GM19324 (cell line): ENCODE results near the gene ADI1.

Source experiments
- ATAC-seq: cut with Tn5 transposase; IDR thresholded peaks from one replicate; pipeline ENCODE4 v1.9.1; 2021; ENCODE audit warnings: mild to moderate bottlenecking, moderate library complexity; ENCODE audit not compliant: unreplicated experiment, low FRiP score

Gene ADI1

DNA sequence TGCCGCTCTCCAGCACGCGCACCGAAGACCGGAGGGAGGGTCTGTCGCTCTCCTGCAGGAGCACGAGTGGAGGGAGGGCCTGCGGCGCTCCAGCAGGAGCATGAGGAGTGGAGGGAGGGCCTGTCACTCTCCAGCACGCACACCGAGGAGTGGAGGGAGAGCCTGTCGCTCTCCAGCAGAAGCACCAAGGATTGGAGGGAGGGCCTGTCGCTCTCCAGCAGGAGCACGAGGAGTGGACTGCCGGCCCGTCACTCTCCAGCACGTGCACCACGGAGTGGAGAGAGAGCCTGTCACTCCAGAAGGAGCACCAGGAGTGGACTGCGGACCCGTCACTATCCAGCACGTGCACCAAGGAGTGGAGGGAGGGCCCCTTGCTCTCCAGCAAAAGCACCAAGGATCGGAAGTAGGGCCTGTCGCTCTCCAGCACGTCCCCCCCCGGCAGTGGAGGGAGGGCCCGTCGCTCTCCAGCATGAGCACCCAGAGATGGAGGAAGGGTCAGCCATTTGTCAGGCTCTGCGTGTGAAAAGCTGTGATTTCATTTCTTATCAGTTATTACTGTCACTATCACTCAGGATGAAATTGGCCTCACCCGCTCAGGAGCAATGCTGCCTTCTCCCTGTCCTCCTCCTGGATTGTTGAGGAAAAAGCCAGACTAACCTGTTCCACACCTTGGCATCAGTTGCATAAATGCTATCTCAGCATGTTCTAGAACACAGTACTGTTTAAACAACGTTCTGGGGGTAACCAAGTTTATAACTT, 35.9 kb downstream of the ADI1 start:
- ATAC-seq, result no peak

GRCh38 chr2:3482363-3482821, 36.9 kb downstream of the ADI1 start:
- no peak for ATAC-seq

- ATAC-seq, result no peak
Measured at GRCh38 chr2:3481736-3482362, 37.5 kb downstream of the ADI1 start.

- no peak for ATAC-seq
Measured at GRCh38 chr2:3481011-3481400, 38.3 kb downstream of the ADI1 start.

DNA sequence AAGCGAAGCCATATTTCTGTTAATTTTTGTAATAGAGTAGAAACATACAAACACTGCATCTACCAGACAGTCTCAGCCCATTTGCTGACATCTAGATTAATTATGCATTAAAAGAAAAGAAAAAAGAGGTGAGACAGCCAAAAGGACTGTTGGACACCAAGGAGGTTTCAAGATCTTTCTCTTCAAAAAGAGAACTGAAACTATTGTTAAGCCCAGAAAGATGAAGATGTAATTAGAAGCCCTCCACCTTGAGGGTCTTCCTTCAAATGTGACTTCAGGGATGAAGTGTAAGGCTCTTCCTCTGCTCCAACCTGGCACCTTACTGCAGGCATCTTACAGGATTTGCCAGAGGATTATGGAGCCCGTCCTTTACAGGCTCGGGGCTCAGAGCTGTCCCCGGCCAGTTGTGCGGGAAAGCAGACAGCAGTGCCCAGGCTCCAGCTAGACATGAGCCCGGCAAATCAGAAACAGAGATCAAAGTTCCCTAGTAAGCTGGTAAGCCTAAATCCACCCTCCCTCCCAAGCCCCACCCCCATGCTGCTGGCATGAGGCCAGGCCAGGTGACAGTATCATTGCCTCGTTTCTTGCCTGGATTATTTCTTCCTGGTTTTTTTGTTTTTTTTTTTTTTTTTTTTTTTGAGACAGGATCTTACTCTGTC, 38.9 kb downstream of the ADI1 start:
- ATAC-seq, result no peak

DNA sequence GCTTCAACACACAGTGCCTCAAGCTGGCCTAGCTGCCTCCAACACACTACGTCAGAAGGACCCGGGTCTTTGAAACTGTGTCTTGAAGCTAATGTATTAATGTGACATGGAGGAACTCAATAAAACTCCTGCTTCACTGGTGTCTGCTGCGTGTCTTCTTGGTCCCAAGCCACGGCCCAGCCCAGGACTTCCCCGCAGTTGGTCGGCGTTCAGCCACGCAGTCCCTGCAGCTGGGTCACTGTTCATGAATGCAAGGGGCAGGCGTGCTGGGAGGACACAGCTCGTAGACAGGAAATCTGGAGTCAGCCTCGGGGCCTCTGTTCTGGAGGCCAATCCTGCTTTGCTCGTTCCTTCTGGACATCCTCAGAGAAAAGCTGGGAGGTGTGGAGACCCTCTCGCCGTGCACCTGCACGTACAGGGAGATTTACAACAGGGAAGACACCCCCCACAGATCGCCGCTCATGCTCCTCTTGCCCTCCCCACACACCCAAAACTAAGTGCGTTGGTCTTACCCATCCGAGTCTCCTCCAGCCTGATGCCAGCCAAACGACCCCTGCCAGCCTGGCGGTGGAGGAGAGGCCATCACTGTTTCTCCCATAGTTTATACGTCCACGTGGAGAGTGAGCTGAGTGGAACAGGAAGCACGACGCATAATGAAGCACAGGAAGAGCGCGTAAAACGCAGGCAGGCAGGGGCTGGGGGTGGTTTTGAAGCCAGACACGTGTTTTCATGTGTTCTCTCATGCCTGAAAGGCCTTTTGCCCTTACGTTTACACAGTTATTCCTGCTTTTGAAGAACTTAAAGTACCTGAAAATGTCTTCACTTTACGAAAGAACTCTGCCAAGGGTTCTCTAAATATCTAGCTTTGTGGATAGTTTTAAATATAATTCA, 39.7 kb downstream of the ADI1 start:
- no peak for ATAC-seq

- ATAC-seq, result no peak
Measured at GRCh38 chr2:3478846-3479385, 40.4 kb downstream of the ADI1 start.

DNA sequence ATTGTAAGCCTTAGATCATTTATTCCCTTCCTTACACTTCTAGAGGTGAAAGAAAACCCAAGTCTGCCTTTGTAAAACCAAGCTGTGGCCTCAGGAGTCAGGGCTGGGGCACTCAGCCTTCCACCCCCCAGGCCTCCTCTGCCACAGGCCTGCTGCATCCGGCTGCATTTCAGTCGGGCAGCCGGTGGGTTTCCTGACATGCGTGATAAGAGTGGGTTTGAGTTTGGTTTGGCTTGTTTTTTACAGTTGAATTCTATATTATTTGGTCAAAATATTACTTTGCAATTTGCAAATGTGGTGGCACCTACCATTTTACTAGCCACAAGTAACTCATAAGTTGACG, 42.4 kb downstream of the ADI1 start:
- ATAC-seq, result no peak

DNA sequence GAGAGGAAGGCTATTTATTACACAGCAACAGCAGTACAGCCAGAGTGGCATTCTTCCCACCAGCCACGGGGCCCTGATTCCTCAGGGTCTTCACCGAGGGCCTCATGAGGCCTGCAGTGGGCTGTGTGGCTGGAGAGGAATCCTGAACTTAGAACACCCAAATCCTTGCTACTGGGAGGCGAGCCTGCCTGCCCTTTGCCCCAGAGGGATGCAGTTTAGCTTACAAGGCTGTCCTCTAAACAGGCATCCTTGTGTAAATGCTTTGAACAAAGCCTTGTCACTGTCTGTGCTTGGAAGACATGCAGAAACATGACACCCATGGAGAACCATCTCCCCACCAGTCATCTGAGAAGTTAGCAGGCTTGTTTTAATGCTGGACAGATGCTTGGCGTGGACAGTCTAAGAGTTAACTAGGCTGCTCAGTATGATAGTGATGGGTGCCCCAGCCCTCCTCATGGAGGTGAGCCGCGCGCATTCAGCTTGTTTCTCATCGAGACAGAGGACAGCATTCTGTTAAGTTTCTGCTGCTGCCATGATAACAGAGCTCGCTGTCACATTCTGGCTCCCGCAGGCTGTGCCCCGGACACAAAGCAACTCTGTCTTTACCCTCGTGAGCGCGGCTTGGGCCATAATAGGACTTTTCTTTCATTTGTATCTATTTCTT, 42.9 kb downstream of the ADI1 start:
- ATAC-seq, result no peak

GRCh38 chr2:3475771-3476170, 43.6 kb downstream of the ADI1 start:
- ATAC-seq, result no peak

DNA sequence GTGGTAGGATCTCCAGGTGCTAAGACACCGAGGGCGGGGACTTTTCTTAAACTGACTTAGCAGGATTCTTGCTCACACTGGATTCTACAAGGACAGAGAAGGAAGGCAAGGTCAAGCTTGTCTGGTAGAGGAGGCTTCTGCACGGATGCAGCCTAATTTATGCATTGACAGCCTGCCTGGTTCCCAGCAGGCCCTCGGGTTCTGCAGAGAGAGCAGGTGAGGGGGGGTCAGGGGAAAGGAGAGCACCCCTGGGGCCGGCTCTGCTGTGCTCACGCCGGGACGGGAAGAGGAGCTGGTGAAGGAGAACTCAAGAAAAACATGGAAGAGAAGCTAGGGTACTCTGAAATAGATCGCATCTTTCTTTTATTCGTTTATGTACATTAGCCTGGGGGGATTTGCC, 46.4 kb downstream of the ADI1 start:
- ATAC-seq, result no peak

DNA sequence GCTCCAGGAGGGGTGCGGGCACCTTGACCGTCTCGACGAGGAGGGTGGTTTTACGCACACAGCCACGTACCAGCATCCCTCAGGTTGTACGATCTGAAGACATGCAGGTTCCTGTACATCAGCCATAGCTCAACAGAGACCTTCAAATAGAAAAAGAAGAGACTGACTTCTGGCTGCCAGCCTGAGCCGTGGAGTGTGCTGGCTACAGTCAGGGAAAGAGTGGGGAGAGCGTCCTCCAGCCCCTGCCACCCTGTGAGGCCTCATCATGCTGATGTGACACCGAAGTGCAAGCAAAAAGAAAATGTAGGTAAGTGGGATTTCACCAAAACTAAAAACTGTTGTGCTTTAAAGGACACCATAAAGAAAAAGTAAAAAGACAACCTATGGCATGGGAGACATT, 47.0 kb downstream of the ADI1 start:
- no peak for ATAC-seq

DNA sequence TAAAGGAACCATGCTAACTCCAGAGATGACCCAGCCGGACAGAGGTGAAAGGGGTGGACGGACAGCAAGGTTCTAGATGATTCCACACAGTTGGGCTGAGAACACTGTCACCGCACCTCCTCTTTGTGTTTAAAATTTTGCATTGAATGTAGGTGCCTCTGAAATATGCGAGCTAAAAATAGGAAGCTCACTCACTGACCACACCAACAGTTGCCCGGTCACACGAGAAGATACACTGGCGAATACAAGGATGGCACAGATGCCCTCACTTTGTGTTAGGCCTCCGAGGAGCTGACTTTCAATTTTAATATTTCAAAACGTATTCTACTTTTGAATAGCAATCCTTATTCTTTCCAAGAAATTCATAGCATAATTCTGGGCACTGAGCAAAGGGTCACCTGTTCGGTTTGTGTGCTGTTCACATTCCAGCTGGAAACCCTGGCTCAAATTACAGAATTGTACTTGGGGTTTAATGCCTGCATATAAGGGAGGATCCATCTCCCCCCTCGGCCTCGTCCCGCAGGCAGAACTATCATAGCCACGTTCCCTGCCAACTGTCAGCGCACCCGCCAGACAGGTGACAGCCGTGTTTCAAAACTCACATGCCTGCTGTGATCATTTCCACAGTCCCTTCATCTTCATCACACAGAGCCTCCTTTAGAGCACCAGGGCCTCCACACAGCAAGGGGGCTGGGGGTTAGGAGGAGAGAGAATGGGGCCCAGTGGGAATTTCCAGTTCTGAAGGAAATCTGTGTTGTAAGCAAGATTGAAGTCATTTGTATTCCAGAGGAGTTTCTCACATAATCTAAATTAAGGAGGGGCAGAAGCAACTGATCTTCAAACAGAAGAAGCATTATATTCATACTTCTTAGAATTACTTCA, 48.2 kb downstream of the ADI1 start:
- ATAC-seq, result no peak

GRCh38 chr2:3470166-3470651, 49.1 kb downstream of the ADI1 start:
- no peak for ATAC-seq

- ATAC-seq, result no peak
Measured at GRCh38 chr2:3469486-3469885, 49.8 kb downstream of the ADI1 start.

- no peak for ATAC-seq
Measured at GRCh38 chr2:3468296-3468988, 50.9 kb downstream of the ADI1 start.

- ATAC-seq, result no peak
Measured at GRCh38 chr2:3467654-3468053, 51.7 kb downstream of the ADI1 start.

DNA sequence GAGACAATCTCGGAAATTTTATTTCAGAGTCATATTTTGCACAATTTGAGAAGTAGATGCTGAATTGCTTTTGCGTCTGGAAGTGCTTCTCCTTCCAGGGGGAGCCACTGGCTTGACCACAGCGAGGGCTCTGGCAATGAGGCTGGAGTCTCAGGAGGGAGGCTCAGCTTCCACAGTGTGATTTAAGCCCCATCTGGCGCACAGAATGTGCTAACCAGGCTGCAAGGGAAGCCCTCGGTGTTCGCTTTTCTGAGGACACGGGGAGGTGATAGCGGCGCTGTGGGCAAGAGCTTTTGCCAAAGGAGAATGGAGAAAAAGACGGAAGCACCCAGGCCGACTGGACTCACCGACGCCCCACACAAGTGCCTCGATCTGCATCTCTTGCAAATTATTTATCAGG, 52.4 kb downstream of the ADI1 start:
- no peak for ATAC-seq
